GM12878 (cell line): ENCODE measurements around the gene TBC1D12. TPM values are rescaled to one million over a fixed set of nuclear protein-coding genes. Genes with fewer than 3 reads are reported as not detected.

Source experiments
- ATAC-seq: fragments of 200-7000 bp; cut with Tn5 transposase; 3 replicates; pipeline ENCODE4 v1.9.1; 2020; ENCODE audit warnings: mild to moderate bottlenecking, moderate library complexity
- BruUV-seq: library from RNA; stranded (reverse); fragments of 400-500 nt; replicated peaks from 2 replicates; lab custom pipeline; 2021; lab: Mats Ljungman, UMichigan
- CTCF ChIA-PET: fragments of 300-600 bp; sonication (Branson Sonifier 250); formaldehyde crosslinking; extraction: SDS; loops from one replicate; lab custom pipeline; 2021; ENCODE audit warnings: inconsistent platforms; lab: Yijun Ruan, JAX
- POLR2A ChIA-PET: fragments of 350-600 bp; formaldehyde crosslinking; extraction: SDS; loops from one replicate; lab custom pipeline; 2021; ENCODE audit warnings: inconsistent platforms; lab: Charles Lee
- RAD21 ChIA-PET: fragments of 300-600 bp; sonication (Branson Sonifier 250); formaldehyde crosslinking; loops from one replicate; lab custom pipeline; 2023; ENCODE audit warnings: antibody characterized with exemption; ENCODE audit not compliant: unreplicated experiment; lab: Charles Lee
- SMC1A ChIA-PET: fragments of 300-600 bp; sonication (Branson Sonifier 250); formaldehyde crosslinking; loops from one replicate; lab custom pipeline; 2023; ENCODE audit not compliant: unreplicated experiment, uncharacterized antibody; lab: Charles Lee
- DNase-seq: peaks from one replicate; pipeline ENCODE4 v3.0.0-alpha.2; 2011; ENCODE audit warnings: low read depth, low spot score
- FAIRE-seq: peaks from 3 replicates; lab custom pipeline; 2011; peaks lifted over from hg19 to GRCh38; lab: Jason Lieb, UNC
- H2AFZ ChIP-seq: 2 replicates; pipeline ENCODE4 v1.6.0; 2011; ENCODE audit warnings: low read depth, low read length, control low read depth; ENCODE audit not compliant: control insufficient read depth
- H3K27ac ChIP-seq: 2 replicates; pipeline ENCODE4 v1.5.1; 2011; ENCODE audit warnings: control low read depth; ENCODE audit not compliant: control insufficient read depth, insufficient read depth
- H3K27me3 ChIP-seq, 2 experiments: replicated peaks in 1 of 2; 2 replicates each; pipeline versions ENCODE4 v1.6.0 to v1.6.1; 2011; ENCODE audit warnings: low read length in 1 of 2; ENCODE audit not compliant: control insufficient read depth in 2 of 2, insufficient read depth in 2 of 2
- H3K36me3 ChIP-seq, 2 experiments: 2 replicates each; pipeline ENCODE4 v1.5.1; 2011; ENCODE audit warnings: low read length in 1 of 2; ENCODE audit not compliant: control insufficient read depth in 2 of 2, insufficient read depth in 2 of 2
- H3K4me1 ChIP-seq: 2 replicates; pipeline ENCODE4 v1.6.1; 2011; ENCODE audit warnings: mild to moderate bottlenecking, low read length, moderate library complexity, mixed read lengths; ENCODE audit not compliant: control insufficient read depth, insufficient read depth
- H3K4me2 ChIP-seq: 2 replicates; pipeline ENCODE4 v1.6.0; 2011; ENCODE audit warnings: control low read depth; ENCODE audit not compliant: control insufficient read depth, insufficient read depth
- H3K4me3 ChIP-seq: fragments of 200-600 bp; sonication (generic); 2 replicates; pipeline ENCODE4 v1.5.1; 2016
- H3K79me2 ChIP-seq: 2 replicates; pipeline ENCODE4 v1.6.0; 2011; ENCODE audit warnings: low read length; ENCODE audit not compliant: control insufficient read depth, insufficient read depth
- H3K9ac ChIP-seq: 2 replicates; pipeline ENCODE4 v1.8.0; 2011; ENCODE audit warnings: low read length, control low read depth, mixed read lengths; ENCODE audit not compliant: control insufficient read depth, insufficient read depth
- H3K9me3 ChIP-seq: replicated peaks from 3 replicates; pipeline ENCODE4 v1.5.1; 2011; ENCODE audit warnings: mild to moderate bottlenecking, low read length; ENCODE audit not compliant: control insufficient read depth, insufficient read depth
- H4K20me1 ChIP-seq: 2 replicates; pipeline ENCODE4 v1.6.0; 2011; ENCODE audit not compliant: control insufficient read depth, insufficient read depth
- CREB1 ChIP-seq: IDR thresholded peaks from 2 replicates; pipeline ENCODE4 v1.6.1; 2012; ENCODE audit warnings: low read depth, mild to moderate bottlenecking, inconsistent platforms
- EGR1 ChIP-seq, 2 experiments: IDR thresholded peaks; 1 replicate in 1 of 2; 2 replicates in 1 of 2; pipeline ENCODE4 v1.6.1; 2011 to 2012; ENCODE audit warnings: low read depth in 2 of 2, low read length in 2 of 2, borderline replicate concordance in 1 of 2, mild to moderate bottlenecking in 1 of 2, moderate library complexity in 1 of 2
- EP300 ChIP-seq, 2 experiments: fragments of 150-350 bp in 1 of 2; IDR thresholded peaks; 2 replicates each; pipeline ENCODE4 v1.6.1; 2011 to 2012; ENCODE audit warnings: low read depth in 2 of 2, low read length in 2 of 2, borderline replicate concordance in 1 of 2, improper control_type of control experiment in 1 of 2, inconsistent platforms in 1 of 2; ENCODE audit not compliant: control insufficient read depth in 1 of 2
- POLR2AphosphoS5 ChIP-seq: IDR thresholded peaks from 2 replicates; pipeline ENCODE4 v1.6.1; 2011; ENCODE audit warnings: mild to moderate bottlenecking, low read length, inconsistent platforms
- SREBF1 ChIP-seq: IDR thresholded peaks from 2 replicates; pipeline ENCODE4 v1.6.1; 2012; ENCODE audit warnings: mild to moderate bottlenecking, low read length
- WRNIP1 ChIP-seq: IDR thresholded peaks from 2 replicates; pipeline ENCODE4 v1.6.1; 2011; ENCODE audit warnings: low read depth, low read length, improper control_type of control experiment, borderline replicate concordance
- WGBS: methylation state at CpG from one replicate; pipeline ENCODE4 v1.1.6; 2016; ENCODE audit warnings: low lambda C conversion rate; ENCODE audit not compliant: insufficient replicate concordance, insufficient coverage; ENCODE audit errors: missing lambda C conversion rate; 5-methylcytosine and 5-hydroxymethylcytosine counted together
- in situ Hi-C: fragments of 300-500 bp; cut with MboI; formaldehyde crosslinking; loops from 9 replicates; pipeline ENCODE4 v1.14.3; 2018; ENCODE audit warnings: mixed read lengths
- intact Hi-C: fragments of 100-400 bp; cut with micrococcal nuclease; formaldehyde crosslinking; loops from one replicate; pipeline ENCODE4 v1.14.2; 2022; ENCODE audit not compliant: unreplicated experiment
- polyA plus RNA-seq, 11 experiments: library from polyadenylated mRNA; depleted of rRNA in 4 of 11; unstranded in 6 of 11; stranded (reverse) in 5 of 11; fragments of >200 nt; fragmentation: Nextera tagmentation in 4 of 11; fragmentation: Illumina TruSeq in 1 of 11; extraction: Ambion mirVana in 4 of 11; extraction: Trizol in 1 of 11; gene quantifications; 1 replicate in 1 of 11; 2 replicates in 10 of 11; pipeline versions ENCODE4 v1.2.1 to v1.2.3, GENCODE V29; 2011 to 2016; ENCODE audit warnings: inconsistent platforms in 2 of 11, missing spikeins in 2 of 11, low read depth in 1 of 11
- total RNA-seq, 4 experiments: library from RNA; depleted of rRNA in 3 of 4; stranded (reverse); fragments of >200 nt in 3 of 4; fragmentation: Illumina TruSeq in 1 of 4; extraction: Trizol in 1 of 4; gene quantifications; 2 replicates each; pipeline versions ENCODE4 v1.2.1 to v1.2.3, GENCODE V29; 2013 to 2021
- TF ChIP-seq, protein P1 (sequence below): fragments of 450-650 bp; IDR thresholded peaks from 2 replicates; pipeline ENCODE4 v1.6.1; 2017; ENCODE audit warnings: mild to moderate bottlenecking
- TF ChIP-seq, protein P2 (sequence below): fragments of 450-650 bp; IDR thresholded peaks from 2 replicates; pipeline ENCODE4 v1.6.1; 2016; ENCODE audit warnings: mild to moderate bottlenecking
- TF ChIP-seq, protein P3 (sequence below), 3 experiments: IDR thresholded peaks in 2 of 3; conservative IDR thresholded peaks in 1 of 3; 2 replicates each; pipeline ENCODE4 v1.5.1; 2011; ENCODE audit warnings: low read depth in 3 of 3, low read length in 3 of 3, mild to moderate bottlenecking in 3 of 3, control low read depth in 2 of 3, moderate library complexity in 2 of 3, inconsistent platforms in 1 of 3, mixed read lengths in 1 of 3; ENCODE audit not compliant: control insufficient read depth in 2 of 3, insufficient read depth in 1 of 3; ENCODE audit errors: extremely low read depth in 1 of 3
- TF ChIP-seq, protein P4 (sequence below): IDR thresholded peaks from 2 replicates; pipeline ENCODE4 v1.6.1; 2012; ENCODE audit warnings: low read depth, low read length, improper control_type of control experiment

The TBC1D12 gene
- total and polyA plus RNA-seq, 10 of the 15 experiments (the other 5 are each of a cell fraction or from before 2014, with no cell fraction given) = 2.6 to 7.5 (median 3.8) TPM

DNA sequence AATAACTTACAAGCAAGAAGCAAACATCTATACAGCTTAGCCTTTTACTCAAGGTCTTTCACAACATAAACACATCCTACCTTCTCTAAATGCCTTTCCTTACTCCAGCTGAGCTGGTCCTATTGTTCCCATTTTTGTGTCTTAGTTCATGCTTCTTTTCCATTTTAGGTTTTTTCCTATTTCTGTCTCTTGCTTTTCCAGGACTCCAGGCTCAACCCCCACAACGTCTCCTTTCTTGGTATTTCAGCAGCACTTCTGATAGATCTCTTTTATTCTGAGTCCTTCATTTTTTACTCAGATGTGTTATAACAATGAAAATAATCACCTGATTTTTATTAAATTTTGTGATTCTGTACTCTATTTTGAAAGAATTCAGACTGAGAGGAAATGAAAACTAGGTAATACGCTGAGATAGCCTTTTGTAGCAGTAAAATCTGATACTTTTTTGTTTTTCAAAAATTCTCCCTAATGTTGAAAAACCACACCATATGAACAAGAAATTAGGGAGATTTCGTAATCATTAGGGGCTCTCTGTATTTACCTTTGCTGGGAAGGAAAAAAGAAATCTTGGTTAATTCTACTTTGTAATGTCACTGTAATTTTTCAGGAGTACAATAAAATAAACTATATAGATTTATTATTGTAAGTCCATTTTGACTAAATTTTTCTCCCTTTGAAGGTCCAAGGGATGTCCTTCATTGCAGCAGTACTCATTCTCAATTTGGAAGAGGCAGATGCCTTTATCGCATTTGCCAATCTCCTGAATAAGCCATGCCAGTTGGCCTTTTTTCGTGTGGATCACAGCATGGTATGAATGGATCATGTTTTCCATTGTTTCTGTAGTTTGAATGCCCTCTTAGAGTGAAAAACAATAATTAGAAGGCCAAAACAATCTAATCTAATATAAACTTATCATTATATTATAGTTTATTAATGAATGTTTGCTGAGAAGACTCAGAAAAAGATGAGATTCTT is 119.2 kb downstream of the TBC1D12 start:
- CTCF ChIA-PET = no interaction called here
- POLR2A ChIA-PET = interaction anchor here (0.6 kb wide), 5 partner anchors 37 to 773 kb away, joined by 3 to 8 read pairs (median 4); no protein-coding TSS in a partner anchor

More for the DNA sequence above, 119.2 kb downstream of the TBC1D12 start:
- H3K27ac ChIP-seq = no peak overlapping the region
- no peaks in the 10 kb centered on the region for H4K20me1 ChIP-seq
- no peak for ATAC-seq
- H3K9me3 ChIP-seq = no peaks in the 10 kb centered on the region
- H2AFZ ChIP-seq = no peak overlapping the region
- 95% methylated on average over 5 of the region's 5 CpGs for WGBS
- no peak overlapping the region for H3K9ac ChIP-seq
- ChIA-PET SMC1A (no interaction called here), RAD21 (no interaction called here)
- TF ChIP-seq POLR2AphosphoS5 = no peak
- TF ChIP-seq WRNIP1 = no peak
- TF ChIP-seq EP300 (IDR thresholded peaks at IDR 0.05; ENCODE audit: borderline replicate concordance in 1 of 2, control insufficient read depth in 1 of 2, low read depth in 2 of 2, low read length in 2 of 2) = no peak
- no peak for TF ChIP-seq EGR1 (IDR thresholded peaks at IDR 0.05; ENCODE audit: borderline replicate concordance in 1 of 2, low read depth in 2 of 2, low read length in 2 of 2)
- TF ChIP-seq, protein P1, sequence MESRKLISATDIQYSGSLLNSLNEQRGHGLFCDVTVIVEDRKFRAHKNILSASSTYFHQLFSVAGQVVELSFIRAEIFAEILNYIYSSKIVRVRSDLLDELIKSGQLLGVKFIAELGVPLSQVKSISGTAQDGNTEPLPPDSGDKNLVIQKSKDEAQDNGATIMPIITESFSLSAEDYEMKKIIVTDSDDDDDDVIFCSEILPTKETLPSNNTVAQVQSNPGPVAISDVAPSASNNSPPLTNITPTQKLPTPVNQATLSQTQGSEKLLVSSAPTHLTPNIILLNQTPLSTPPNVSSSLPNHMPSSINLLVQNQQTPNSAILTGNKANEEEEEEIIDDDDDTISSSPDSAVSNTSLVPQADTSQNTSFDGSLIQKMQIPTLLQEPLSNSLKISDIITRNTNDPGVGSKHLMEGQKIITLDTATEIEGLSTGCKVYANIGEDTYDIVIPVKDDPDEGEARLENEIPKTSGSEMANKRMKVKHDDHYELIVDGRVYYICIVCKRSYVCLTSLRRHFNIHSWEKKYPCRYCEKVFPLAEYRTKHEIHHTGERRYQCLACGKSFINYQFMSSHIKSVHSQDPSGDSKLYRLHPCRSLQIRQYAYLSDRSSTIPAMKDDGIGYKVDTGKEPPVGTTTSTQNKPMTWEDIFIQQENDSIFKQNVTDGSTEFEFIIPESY = no peak
- no peak for TF ChIP-seq SREBF1
- no peak for TF ChIP-seq CREB1
- TF ChIP-seq, protein P2, sequence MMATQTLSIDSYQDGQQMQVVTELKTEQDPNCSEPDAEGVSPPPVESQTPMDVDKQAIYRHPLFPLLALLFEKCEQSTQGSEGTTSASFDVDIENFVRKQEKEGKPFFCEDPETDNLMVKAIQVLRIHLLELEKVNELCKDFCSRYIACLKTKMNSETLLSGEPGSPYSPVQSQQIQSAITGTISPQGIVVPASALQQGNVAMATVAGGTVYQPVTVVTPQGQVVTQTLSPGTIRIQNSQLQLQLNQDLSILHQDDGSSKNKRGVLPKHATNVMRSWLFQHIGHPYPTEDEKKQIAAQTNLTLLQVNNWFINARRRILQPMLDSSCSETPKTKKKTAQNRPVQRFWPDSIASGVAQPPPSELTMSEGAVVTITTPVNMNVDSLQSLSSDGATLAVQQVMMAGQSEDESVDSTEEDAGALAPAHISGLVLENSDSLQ = no peak
- TF ChIP-seq, protein P3, sequence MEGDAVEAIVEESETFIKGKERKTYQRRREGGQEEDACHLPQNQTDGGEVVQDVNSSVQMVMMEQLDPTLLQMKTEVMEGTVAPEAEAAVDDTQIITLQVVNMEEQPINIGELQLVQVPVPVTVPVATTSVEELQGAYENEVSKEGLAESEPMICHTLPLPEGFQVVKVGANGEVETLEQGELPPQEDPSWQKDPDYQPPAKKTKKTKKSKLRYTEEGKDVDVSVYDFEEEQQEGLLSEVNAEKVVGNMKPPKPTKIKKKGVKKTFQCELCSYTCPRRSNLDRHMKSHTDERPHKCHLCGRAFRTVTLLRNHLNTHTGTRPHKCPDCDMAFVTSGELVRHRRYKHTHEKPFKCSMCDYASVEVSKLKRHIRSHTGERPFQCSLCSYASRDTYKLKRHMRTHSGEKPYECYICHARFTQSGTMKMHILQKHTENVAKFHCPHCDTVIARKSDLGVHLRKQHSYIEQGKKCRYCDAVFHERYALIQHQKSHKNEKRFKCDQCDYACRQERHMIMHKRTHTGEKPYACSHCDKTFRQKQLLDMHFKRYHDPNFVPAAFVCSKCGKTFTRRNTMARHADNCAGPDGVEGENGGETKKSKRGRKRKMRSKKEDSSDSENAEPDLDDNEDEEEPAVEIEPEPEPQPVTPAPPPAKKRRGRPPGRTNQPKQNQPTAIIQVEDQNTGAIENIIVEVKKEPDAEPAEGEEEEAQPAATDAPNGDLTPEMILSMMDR (IDR thresholded peaks at IDR 0.05 in 2 of 3, conservative IDR thresholded peaks at IDR 0.05 in 1 of 3; ENCODE audit: control insufficient read depth in 2 of 3, extremely low read depth in 1 of 3, insufficient read depth in 1 of 3, low read depth in 3 of 3, low read length in 3 of 3) = no peak
- TF ChIP-seq, protein P4, sequence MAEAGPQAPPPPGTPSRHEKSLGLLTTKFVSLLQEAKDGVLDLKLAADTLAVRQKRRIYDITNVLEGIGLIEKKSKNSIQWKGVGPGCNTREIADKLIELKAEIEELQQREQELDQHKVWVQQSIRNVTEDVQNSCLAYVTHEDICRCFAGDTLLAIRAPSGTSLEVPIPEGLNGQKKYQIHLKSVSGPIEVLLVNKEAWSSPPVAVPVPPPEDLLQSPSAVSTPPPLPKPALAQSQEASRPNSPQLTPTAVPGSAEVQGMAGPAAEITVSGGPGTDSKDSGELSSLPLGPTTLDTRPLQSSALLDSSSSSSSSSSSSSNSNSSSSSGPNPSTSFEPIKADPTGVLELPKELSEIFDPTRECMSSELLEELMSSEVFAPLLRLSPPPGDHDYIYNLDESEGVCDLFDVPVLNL = no peak
- no peaks in the 10 kb centered on the region for H3K4me1 ChIP-seq
- DNase-seq = no peak
- FAIRE-seq = no peak
- no peak overlapping the region for H3K4me2 ChIP-seq
- intact Hi-C loops = no loop called here
- in situ Hi-C loops = no loop called here
- no TSS peak for BruUV-seq
- no peaks in the 10 kb centered on the region for H3K27me3 ChIP-seq
- H3K79me2 ChIP-seq = no peaks in the 10 kb centered on the region
- H3K36me3 ChIP-seq = no peaks in the 10 kb centered on the region
- no peak overlapping the region for H3K4me3 ChIP-seq
